HepG2 (cell line): ENCODE results near the gene MAPRE3. TPM values are rescaled to one million over a fixed set of nuclear protein-coding genes. Genes with fewer than 3 reads are reported as not detected.

Experiments used
- GLI4 ChIP-seq: sonication (generic); formaldehyde crosslinking; IDR thresholded peaks from 2 replicates; pipeline ENCODE4 v1.5.1; 2020; ENCODE audit warnings: missing genetic modification reagents, mild to moderate bottlenecking, moderate library complexity, borderline replicate concordance
- MAZ ChIP-seq, 2 experiments: sonication (generic) in 1 of 2; formaldehyde crosslinking in 1 of 2; IDR thresholded peaks; 2 replicates each; pipeline versions ENCODE4 v1.5.0 to v1.6.1; 2012 to 2020; ENCODE audit warnings: low read depth in 2 of 2, mild to moderate bottlenecking in 2 of 2, borderline replicate concordance in 1 of 2, improper control_type of control experiment in 1 of 2, low read length in 1 of 2, missing genetic modification reagents in 1 of 2, moderate library complexity in 1 of 2
- NFE2 ChIP-seq: sonication (generic); formaldehyde crosslinking; IDR thresholded peaks from 2 replicates; pipeline ENCODE4 v1.4.0; 2020; ENCODE audit warnings: missing genetic modification reagents
- SALL2 ChIP-seq: sonication (generic); formaldehyde crosslinking; IDR thresholded peaks from 2 replicates; pipeline ENCODE4 v1.8.1; 2023; ENCODE audit warnings: mild to moderate bottlenecking, missing genetic modification reagents, inconsistent platforms
- SMYD3 ChIP-seq: sonication (generic); formaldehyde crosslinking; IDR thresholded peaks from 2 replicates; pipeline ENCODE4 v1.8.1; 2023; ENCODE audit warnings: mild to moderate bottlenecking, missing genetic modification reagents
- TCF12 ChIP-seq, 2 experiments: fragments of 450-650 bp in 1 of 2; sonication (generic) in 1 of 2; formaldehyde crosslinking in 1 of 2; IDR thresholded peaks; 2 replicates each; pipeline versions ENCODE4 v1.6.1 to v1.8.0; 2017 to 2022; ENCODE audit warnings: antibody characterized with exemption in 1 of 2, mild to moderate bottlenecking in 1 of 2, missing genetic modification reagents in 1 of 2, moderate library complexity in 1 of 2
- ZNF17 ChIP-seq: sonication (generic); formaldehyde crosslinking; IDR thresholded peaks from 2 replicates; pipeline ENCODE4 v1.5.0; 2020; ENCODE audit warnings: mild to moderate bottlenecking, missing genetic modification reagents
- ZNF337 ChIP-seq: sonication (generic); formaldehyde crosslinking; IDR thresholded peaks from 2 replicates; pipeline ENCODE4 v1.5.1; 2020; ENCODE audit warnings: missing genetic modification reagents, low read depth, mild to moderate bottlenecking, borderline replicate concordance
- ZNF703 ChIP-seq: sonication (generic); formaldehyde crosslinking; IDR thresholded peaks from 2 replicates; pipeline ENCODE4 v1.5.1; 2020; ENCODE audit warnings: missing genetic modification reagents, mild to moderate bottlenecking, moderate library complexity, borderline replicate concordance
- ZNF772 ChIP-seq: sonication (generic); formaldehyde crosslinking; IDR thresholded peaks from 2 replicates; pipeline ENCODE4 v1.5.0; 2020; ENCODE audit warnings: mild to moderate bottlenecking, missing genetic modification reagents
- polyA plus RNA-seq, 8 experiments: library from polyadenylated mRNA; depleted of rRNA in 3 of 8; stranded (reverse) in 7 of 8; unstranded in 1 of 8; fragments of >200 nt; fragmentation: Illumina TruSeq in 4 of 8; extraction: Trizol in 4 of 8; gene quantifications; 2 replicates each; pipeline versions ENCODE4 v1.2.1 to v1.2.3, GENCODE V29; 2011 to 2016; ENCODE audit warnings: low read depth in 4 of 8, missing spikeins in 1 of 8, mixed read lengths in 1 of 8; ENCODE audit not compliant: insufficient read depth in 1 of 8
- total RNA-seq, 5 experiments: library from RNA; depleted of rRNA; stranded (reverse); fragments of >200 nt; fragmentation: Illumina TruSeq; extraction: Trizol; gene quantifications; 2 replicates each; pipeline ENCODE4 v1.2.3, GENCODE V29; 2016; ENCODE audit warnings: low read depth in 1 of 5
- TF ChIP-seq, protein P1 (sequence below): sonication (generic); formaldehyde crosslinking; IDR thresholded peaks from 2 replicates; pipeline ENCODE4 v1.8.0; 2022; ENCODE audit warnings: missing genetic modification reagents, mild to moderate bottlenecking, moderate library complexity, borderline replicate concordance
- TF ChIP-seq, protein P2 (sequence below): sonication (generic); formaldehyde crosslinking; IDR thresholded peaks from 2 replicates; pipeline ENCODE4 v1.5.0; 2020; ENCODE audit warnings: mild to moderate bottlenecking, missing genetic modification reagents
- TF ChIP-seq, protein P3 (sequence below): IDR thresholded peaks from 2 replicates; pipeline ENCODE4 v1.6.1; 2016; ENCODE audit warnings: missing compliant biosample characterization, missing genetic modification reagents, borderline replicate concordance
- TF ChIP-seq, protein P4 (sequence below): sonication (generic); formaldehyde crosslinking; IDR thresholded peaks from 2 replicates; pipeline ENCODE4 v1.4.0; 2020; ENCODE audit warnings: low read depth, missing genetic modification reagents
- TF ChIP-seq, protein P5 (sequence below): sonication (generic); formaldehyde crosslinking; IDR thresholded peaks from 2 replicates; pipeline ENCODE4 v1.4.0; 2020; ENCODE audit warnings: missing genetic modification reagents

MAPRE3 gene
- total and polyA plus RNA-seq, 2 of the 13 experiments (the other 11 are each of a cell fraction or from before 2014, with no cell fraction given), result 0.31 to 0.91 TPM

DNA sequence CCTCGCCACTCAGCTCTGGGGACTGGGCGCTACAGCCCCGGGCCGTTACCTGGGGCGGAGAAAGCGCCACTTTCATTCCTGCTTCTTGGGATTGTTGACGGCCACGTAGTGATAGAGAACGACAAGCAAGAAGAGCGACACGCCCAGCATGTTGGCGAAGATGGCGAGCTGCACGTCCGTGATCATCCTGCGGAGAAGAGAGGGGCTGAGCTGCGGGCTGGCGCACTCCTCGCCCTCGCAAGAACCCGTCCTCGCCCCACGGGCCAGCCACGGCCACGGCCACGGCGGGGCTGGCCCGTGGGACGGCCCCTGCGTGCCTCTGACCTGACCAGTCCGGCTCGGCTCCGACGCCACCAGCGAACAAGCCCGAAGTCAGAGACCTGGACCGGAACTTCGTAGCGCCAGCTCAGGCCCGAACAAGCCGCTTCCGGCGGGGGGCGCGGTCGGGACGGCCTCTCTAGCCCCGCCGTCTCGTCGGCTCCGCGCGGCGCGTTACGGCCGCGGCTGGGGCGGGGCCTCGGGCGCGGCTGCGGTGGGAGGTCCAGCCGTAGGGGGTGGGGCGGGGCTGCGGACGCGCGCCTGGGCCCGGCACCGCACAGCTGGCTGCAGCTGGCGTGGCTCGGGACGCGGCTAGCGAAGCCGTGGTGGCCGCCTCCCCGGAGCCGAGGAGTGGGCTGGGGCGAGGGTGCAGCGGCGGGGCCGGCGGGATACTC lies 101.0 kb downstream of the MAPRE3 start, which contains the start of gene OST4 (continued):
- TF ChIP-seq, protein P1, sequence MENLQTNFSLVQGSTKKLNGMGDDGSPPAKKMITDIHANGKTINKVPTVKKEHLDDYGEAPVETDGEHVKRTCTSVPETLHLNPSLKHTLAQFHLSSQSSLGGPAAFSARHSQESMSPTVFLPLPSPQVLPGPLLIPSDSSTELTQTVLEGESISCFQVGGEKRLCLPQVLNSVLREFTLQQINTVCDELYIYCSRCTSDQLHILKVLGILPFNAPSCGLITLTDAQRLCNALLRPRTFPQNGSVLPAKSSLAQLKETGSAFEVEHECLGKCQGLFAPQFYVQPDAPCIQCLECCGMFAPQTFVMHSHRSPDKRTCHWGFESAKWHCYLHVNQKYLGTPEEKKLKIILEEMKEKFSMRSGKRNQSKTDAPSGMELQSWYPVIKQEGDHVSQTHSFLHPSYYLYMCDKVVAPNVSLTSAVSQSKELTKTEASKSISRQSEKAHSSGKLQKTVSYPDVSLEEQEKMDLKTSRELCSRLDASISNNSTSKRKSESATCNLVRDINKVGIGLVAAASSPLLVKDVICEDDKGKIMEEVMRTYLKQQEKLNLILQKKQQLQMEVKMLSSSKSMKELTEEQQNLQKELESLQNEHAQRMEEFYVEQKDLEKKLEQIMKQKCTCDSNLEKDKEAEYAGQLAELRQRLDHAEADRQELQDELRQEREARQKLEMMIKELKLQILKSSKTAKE, result no peak
- TF ChIP-seq GLI4 (CRISPR knock-in tag) (no peak; the same call in 1 of the 2 replicates), SMYD3 (CRISPR knock-in tag) (peak; percentile 17; the same call in 1 of the 2 replicates), ZNF17 (CRISPR knock-in tag) (no peak), ZNF337 (no peak; the same call in 1 of the 2 replicates), NFE2 (CRISPR knock-in tag) (no peak), ZNF703 (CRISPR knock-in tag) (no peak; the same call in 1 of the 2 replicates), MAZ (IDR thresholded peaks at IDR 0.05; ENCODE audit: borderline replicate concordance, low read depth, low read length) (0 out of 2 replicates have a peak, but pooled peaks have one; percentile 15), MAZ (CRISPR knock-in tag; IDR thresholded peaks at IDR 0.05; ENCODE audit: low read depth) (peak; percentile 98), ZNF772 (CRISPR knock-in tag) (no peak), TCF12 (IDR thresholded peaks at IDR 0.05) (no peak), TCF12 (CRISPR knock-in tag; IDR thresholded peaks at IDR 0.05) (peak; percentile 11; the same call in 1 of the 2 replicates), SALL2 (CRISPR knock-in tag) (peak; percentile 51; the same call in 1 of the 2 replicates)
- TF ChIP-seq, protein P2, sequence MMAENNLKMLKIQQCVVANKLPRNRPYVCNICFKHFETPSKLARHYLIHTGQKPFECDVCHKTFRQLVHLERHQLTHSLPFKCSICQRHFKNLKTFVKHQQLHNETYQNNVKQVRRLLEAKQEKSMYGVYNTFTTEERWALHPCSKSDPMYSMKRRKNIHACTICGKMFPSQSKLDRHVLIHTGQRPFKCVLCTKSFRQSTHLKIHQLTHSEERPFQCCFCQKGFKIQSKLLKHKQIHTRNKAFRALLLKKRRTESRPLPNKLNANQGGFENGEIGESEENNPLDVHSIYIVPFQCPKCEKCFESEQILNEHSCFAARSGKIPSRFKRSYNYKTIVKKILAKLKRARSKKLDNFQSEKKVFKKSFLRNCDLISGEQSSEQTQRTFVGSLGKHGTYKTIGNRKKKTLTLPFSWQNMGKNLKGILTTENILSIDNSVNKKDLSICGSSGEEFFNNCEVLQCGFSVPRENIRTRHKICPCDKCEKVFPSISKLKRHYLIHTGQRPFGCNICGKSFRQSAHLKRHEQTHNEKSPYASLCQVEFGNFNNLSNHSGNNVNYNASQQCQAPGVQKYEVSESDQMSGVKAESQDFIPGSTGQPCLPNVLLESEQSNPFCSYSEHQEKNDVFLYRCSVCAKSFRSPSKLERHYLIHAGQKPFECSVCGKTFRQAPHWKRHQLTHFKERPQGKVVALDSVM (CRISPR knock-in tag), result no peak
- TF ChIP-seq, protein P3, sequence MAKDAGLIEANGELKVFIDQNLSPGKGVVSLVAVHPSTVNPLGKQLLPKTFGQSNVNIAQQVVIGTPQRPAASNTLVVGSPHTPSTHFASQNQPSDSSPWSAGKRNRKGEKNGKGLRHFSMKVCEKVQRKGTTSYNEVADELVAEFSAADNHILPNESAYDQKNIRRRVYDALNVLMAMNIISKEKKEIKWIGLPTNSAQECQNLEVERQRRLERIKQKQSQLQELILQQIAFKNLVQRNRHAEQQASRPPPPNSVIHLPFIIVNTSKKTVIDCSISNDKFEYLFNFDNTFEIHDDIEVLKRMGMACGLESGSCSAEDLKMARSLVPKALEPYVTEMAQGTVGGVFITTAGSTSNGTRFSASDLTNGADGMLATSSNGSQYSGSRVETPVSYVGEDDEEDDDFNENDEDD (CRISPR knock-in tag), result peak; percentile 77
- TF ChIP-seq, protein P4, sequence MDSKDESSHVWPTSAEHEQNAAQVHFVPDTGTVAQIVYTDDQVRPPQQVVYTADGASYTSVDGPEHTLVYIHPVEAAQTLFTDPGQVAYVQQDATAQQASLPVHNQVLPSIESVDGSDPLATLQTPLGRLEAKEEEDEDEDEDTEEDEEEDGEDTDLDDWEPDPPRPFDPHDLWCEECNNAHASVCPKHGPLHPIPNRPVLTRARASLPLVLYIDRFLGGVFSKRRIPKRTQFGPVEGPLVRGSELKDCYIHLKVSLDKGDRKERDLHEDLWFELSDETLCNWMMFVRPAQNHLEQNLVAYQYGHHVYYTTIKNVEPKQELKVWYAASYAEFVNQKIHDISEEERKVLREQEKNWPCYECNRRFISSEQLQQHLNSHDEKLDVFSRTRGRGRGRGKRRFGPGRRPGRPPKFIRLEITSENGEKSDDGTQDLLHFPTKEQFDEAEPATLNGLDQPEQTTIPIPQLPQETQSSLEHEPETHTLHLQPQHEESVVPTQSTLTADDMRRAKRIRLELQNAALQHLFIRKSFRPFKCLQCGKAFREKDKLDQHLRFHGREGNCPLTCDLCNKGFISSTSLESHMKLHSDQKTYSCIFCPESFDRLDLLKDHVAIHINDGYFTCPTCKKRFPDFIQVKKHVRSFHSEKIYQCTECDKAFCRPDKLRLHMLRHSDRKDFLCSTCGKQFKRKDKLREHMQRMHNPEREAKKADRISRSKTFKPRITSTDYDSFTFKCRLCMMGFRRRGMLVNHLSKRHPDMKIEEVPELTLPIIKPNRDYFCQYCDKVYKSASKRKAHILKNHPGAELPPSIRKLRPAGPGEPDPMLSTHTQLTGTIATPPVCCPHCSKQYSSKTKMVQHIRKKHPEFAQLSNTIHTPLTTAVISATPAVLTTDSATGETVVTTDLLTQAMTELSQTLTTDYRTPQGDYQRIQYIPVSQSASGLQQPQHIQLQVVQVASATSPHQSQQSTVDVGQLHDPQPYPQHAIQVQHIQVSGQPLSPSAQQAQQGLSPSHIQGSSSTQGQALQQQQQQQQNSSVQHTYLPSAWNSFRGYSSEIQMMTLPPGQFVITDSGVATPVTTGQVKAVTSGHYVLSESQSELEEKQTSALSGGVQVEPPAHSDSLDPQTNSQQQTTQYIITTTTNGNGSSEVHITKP (CRISPR knock-in tag), result 0 out of 2 replicates have a peak, but pooled peaks have one; percentile 20
- TF ChIP-seq, protein P5, sequence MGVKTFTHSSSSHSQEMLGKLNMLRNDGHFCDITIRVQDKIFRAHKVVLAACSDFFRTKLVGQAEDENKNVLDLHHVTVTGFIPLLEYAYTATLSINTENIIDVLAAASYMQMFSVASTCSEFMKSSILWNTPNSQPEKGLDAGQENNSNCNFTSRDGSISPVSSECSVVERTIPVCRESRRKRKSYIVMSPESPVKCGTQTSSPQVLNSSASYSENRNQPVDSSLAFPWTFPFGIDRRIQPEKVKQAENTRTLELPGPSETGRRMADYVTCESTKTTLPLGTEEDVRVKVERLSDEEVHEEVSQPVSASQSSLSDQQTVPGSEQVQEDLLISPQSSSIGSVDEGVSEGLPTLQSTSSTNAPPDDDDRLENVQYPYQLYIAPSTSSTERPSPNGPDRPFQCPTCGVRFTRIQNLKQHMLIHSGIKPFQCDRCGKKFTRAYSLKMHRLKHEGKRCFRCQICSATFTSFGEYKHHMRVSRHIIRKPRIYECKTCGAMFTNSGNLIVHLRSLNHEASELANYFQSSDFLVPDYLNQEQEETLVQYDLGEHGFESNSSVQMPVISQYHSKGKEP (CRISPR knock-in tag), result no peak; the same call in none of the 2 replicates
